ENCODE measurements around the gene TMEM231. TPM values are rescaled to one million over a fixed set of nuclear protein-coding genes. Genes with fewer than 3 reads are reported as not detected.
"Not testable (repeated sequence)": the region's sequence is repeated elsewhere in the genome, so short reads cannot be mapped to it uniquely, and the experiment has no call there.

Gene TMEM231
- total and polyA plus RNA-seq, 2 donors (not counting 1 experiment from before 2014, with no cell fraction given), result 9.6 to 18.8 TPM

DNA sequence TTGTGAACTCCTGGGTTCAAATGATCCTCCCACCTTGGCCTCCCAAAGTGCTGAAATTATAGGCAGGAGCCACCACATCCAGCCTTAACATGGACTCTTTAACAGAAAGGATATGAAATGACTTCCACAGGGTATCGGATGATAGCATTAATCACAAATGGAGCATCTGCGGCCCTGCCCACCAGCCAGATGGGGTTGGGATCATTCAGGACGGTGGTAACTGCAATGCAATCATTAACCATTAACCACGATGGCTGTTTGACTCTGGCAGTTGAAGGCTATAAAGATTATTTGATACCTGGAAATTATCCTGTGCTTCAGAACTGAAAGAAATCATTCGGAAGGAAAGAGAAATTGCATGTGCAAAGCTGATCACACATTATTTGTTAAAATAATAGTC, 14.8 kb downstream of the TMEM231 start:
- Histone ChIP-seq H3K36me3 (ENCODE audit: control insufficient read depth, insufficient read depth, low read length) (no peaks in the 10 kb centered on the region), H3K9me3 (ENCODE audit: control insufficient read depth, insufficient read depth, low read depth, low read length) (no peaks in the 10 kb centered on the region), H3K4me1 (ENCODE audit: control insufficient read depth, extremely low read depth, insufficient read depth, low read length) (no peaks in the 10 kb centered on the region), H3K27me3 (ENCODE audit: control insufficient read depth, insufficient read depth, low read length) (no peaks in the 10 kb centered on the region), H3K79me2 (ENCODE audit: control insufficient read depth, insufficient read depth, low read length) (no peaks in the 10 kb centered on the region), H3K4me2 (ENCODE audit: extremely low read depth, insufficient read depth, low read length) (no peak overlapping the region), H3K4me3 (replicated peaks in 1 of 4; ENCODE audit: control extremely low read depth in 1 of 4, insufficient read depth in 1 of 4, low read depth in 3 of 4, low read length in 4 of 4) (no peak overlapping the region), H2AFZ (ENCODE audit: low read length) (no peak overlapping the region), H4K20me1 (ENCODE audit: control insufficient read depth, extremely low read depth, insufficient read depth, low read length) (no peaks in the 10 kb centered on the region), H3K27ac (ENCODE audit: insufficient read depth, low read length) (no peak overlapping the region), H3K9ac (ENCODE audit: insufficient read depth, low read length) (no peak overlapping the region)
- TF ChIP-seq EZH2 (IDR thresholded peaks at IDR 0.05; ENCODE audit: low read length, missing control alignments), result no peak
- TF ChIP-seq, protein P1, sequence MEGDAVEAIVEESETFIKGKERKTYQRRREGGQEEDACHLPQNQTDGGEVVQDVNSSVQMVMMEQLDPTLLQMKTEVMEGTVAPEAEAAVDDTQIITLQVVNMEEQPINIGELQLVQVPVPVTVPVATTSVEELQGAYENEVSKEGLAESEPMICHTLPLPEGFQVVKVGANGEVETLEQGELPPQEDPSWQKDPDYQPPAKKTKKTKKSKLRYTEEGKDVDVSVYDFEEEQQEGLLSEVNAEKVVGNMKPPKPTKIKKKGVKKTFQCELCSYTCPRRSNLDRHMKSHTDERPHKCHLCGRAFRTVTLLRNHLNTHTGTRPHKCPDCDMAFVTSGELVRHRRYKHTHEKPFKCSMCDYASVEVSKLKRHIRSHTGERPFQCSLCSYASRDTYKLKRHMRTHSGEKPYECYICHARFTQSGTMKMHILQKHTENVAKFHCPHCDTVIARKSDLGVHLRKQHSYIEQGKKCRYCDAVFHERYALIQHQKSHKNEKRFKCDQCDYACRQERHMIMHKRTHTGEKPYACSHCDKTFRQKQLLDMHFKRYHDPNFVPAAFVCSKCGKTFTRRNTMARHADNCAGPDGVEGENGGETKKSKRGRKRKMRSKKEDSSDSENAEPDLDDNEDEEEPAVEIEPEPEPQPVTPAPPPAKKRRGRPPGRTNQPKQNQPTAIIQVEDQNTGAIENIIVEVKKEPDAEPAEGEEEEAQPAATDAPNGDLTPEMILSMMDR (conservative IDR thresholded peaks at IDR 0.05 in 1 of 2, IDR thresholded peaks at IDR 0.05 in 1 of 2; ENCODE audit: low read depth in 1 of 2, low read length in 2 of 2), result no peak
- DNase-seq (ENCODE audit: low read depth in 2 of 2), result no peak

- not testable (repeated sequence) for H3K27me3 ChIP-seq (ENCODE audit: control insufficient read depth, insufficient read depth, low read length); H3K4me1 ChIP-seq (ENCODE audit: control insufficient read depth, extremely low read depth, insufficient read depth, low read length)
Measured at GRCh38 chr16:75538882-75539565, 17.0 kb downstream of the TMEM231 start.

GRCh38 chr16:75537776-75538175, 18.3 kb downstream of the TMEM231 start:
- no peak overlapping the region for H3K27ac ChIP-seq (ENCODE audit: insufficient read depth, low read length)
- no peaks in the 10 kb centered on the region for H3K79me2 ChIP-seq (ENCODE audit: control insufficient read depth, insufficient read depth, low read length)
- H3K4me1 ChIP-seq (ENCODE audit: control insufficient read depth, extremely low read depth, insufficient read depth, low read length), result no peaks in the 10 kb centered on the region
- H3K9me3 ChIP-seq (ENCODE audit: control insufficient read depth, insufficient read depth, low read depth, low read length), result no peaks in the 10 kb centered on the region
- no peaks in the 10 kb centered on the region for H3K36me3 ChIP-seq (ENCODE audit: control insufficient read depth, insufficient read depth, low read length)
- DNase-seq (ENCODE audit: low read depth in 2 of 2), result no peak
- no peaks in the 10 kb centered on the region for H3K27me3 ChIP-seq (ENCODE audit: control insufficient read depth, insufficient read depth, low read length)
- no peak overlapping the region for H2AFZ ChIP-seq (ENCODE audit: low read length)
- no peaks in the 10 kb centered on the region for H4K20me1 ChIP-seq (ENCODE audit: control insufficient read depth, extremely low read depth, insufficient read depth, low read length)
- no peak overlapping the region for H3K9ac ChIP-seq (ENCODE audit: insufficient read depth, low read length)
- TF ChIP-seq, protein P1 (conservative IDR thresholded peaks at IDR 0.05 in 1 of 2, IDR thresholded peaks at IDR 0.05 in 1 of 2; ENCODE audit: low read depth in 1 of 2, low read length in 2 of 2), result no peak
- TF ChIP-seq EZH2 (IDR thresholded peaks at IDR 0.05; ENCODE audit: low read length, missing control alignments), result no peak
- H3K4me2 ChIP-seq (ENCODE audit: extremely low read depth, insufficient read depth, low read length), result no peak overlapping the region
- no peak overlapping the region for H3K4me3 ChIP-seq (replicated peaks in 1 of 4; ENCODE audit: control extremely low read depth in 1 of 4, insufficient read depth in 1 of 4, low read depth in 3 of 4, low read length in 4 of 4)

More at GRCh38 chr16:75538882-75539565, 17.0 kb downstream of the TMEM231 start:
- not testable (repeated sequence) for H3K4me3 ChIP-seq (replicated peaks in 1 of 4; ENCODE audit: control extremely low read depth in 1 of 4, insufficient read depth in 1 of 4, low read depth in 3 of 4, low read length in 4 of 4); H3K9ac ChIP-seq (ENCODE audit: insufficient read depth, low read length); H2AFZ ChIP-seq (ENCODE audit: low read length); DNase-seq (ENCODE audit: low read depth in 2 of 2); H4K20me1 ChIP-seq (ENCODE audit: control insufficient read depth, extremely low read depth, insufficient read depth, low read length); H3K36me3 ChIP-seq (ENCODE audit: control insufficient read depth, insufficient read depth, low read length); H3K79me2 ChIP-seq (ENCODE audit: control insufficient read depth, insufficient read depth, low read length); H3K27ac ChIP-seq (ENCODE audit: insufficient read depth, low read length); H3K4me2 ChIP-seq (ENCODE audit: extremely low read depth, insufficient read depth, low read length); H3K9me3 ChIP-seq (ENCODE audit: control insufficient read depth, insufficient read depth, low read depth, low read length)
